ENCODE results near the gene PTPRS.

The PTPRS gene

DNA sequence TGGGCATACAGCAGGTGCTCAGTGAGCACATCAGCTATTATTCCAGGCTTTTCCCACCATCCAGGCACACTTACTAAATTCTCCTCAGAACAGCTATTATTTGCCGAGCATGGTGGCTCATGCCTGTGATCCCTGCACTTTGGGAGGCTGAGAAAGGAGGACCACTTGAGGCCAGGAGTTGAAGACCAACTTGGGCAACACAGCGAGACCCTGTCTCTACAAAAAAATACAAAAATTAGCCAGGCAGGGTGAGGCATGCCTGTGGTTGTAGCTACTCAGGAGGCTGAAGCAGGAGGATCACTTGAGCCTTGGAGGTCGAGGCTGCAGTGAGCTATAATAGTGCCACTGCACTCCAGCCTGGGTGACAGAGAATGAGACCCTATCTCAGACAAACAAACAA is 35.4 kb downstream of the PTPRS start:
- no peak for DNase-seq

DNA sequence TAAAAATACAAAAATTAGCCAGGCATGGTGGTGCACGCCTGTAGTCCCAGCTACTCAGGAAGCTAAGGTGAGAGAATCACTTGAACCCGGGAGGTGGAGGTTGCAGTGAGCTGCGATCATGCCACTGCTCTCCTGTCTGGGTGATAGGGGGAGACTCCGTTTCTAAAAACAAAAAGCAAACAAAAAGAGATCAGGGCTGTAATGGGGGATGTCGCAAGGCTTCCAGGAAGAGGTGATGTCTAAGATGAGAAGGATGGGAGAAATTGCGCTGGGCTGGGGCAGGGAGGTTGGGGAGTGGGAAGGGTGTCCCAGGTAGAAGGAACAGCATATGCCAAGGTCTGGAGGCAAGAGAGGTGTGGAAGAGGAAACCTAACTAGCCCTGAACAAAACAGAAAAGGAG is 36.1 kb downstream of the PTPRS start:
- no peak for DNase-seq

DNA sequence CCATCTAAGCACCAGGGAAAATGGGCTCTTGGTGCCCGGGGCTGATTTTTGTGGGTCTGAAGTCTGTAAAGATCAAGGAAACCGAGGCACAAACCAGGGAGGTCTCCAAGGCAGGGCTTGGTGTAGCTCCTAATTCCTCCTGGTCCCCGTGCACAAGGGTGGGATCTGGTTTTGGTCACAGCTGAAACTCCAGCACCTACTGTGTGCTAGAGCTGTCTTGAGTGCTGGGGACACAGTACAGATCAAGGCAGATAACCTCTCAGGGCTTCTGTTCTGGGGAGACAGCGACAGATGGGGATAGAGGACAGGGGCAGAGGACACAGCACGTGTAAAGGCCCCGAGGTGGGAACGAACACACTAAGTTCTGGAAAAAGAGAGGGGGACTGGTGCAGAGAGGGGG is 37.4 kb downstream of the PTPRS start:
- no peak for DNase-seq

DNA sequence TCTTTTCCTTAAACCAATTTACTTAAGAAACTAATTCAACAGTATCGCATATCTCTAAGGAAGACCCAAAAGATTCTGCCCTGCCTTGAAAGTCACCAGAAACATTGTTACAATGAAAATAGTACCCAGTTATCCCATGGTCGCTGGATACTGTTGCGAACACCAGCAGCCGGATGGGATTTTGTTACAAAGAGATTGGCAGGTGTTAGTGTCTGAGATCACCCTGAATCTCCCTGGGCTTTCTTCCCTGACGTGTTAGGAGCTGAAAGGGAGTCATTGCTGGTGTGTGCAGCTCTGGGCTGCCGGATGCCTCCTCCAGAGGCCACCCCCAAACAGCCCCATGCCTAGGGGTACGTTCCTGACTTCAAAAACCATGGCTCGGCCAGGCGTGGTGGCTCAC is 38.2 kb downstream of the PTPRS start:
- no peak for DNase-seq

DNA sequence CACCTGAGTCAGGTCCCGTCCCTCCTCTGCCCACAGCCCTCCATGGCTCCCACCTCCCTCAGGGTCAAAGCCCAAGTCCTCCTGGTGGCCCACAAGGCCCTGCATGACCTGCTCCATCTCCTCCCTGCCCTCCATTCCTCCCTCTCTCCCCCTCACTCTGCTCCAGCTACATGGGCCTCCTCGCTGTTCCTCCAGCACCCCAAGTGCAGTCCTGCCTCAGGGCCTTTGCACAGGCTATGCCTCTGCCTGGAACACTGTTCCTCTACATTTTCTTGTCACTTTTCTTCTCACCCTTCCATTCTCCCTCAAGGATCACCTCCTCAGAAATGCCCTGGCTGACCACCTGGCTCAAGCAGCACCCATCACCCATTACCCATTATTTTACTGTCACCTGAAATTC is 41.5 kb downstream of the PTPRS start:
- no peak for DNase-seq

DNA sequence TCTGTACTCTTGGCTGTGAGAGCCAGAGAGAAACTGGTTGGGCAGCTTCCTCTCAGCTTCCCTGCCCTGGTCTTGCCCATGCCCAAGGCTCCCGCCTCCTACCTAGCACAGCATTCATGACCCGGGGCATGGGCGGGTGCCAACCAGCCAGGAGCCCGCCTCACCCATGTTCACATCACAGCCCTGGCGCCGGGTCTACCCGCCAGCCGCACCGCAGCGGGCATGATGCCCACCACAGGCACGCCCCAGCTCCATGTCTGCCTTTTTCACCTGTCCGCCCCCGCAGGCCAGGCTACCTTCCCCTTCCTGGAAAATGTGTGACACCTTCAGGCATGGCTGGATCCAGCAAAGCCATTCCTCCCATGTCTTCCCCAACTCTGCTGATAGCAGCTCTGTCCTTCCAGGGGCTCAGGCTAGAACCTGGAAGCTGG is 42.1 kb downstream of the PTPRS start:
- DNase-seq, result peak; percentile 65

DNA sequence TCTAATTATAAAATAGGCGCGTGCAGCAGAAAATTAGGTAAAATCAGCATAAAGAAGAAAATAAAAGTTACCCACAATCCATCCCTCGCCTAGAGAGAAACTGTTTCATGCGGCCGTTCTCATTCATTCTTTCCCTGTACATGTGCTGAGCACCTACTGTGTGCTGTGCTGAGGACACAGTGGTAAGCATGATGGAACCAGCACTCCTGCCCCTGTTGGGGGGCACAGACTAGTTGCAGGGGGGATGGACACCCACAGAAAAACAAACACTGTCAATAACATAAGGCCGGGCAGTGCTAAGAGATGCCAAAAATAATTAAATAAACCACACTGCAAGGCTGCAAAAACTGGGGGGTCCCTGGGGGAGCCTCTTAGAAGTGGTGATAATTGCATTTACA is 43.3 kb downstream of the PTPRS start:
- DNase-seq, result no peak

DNA sequence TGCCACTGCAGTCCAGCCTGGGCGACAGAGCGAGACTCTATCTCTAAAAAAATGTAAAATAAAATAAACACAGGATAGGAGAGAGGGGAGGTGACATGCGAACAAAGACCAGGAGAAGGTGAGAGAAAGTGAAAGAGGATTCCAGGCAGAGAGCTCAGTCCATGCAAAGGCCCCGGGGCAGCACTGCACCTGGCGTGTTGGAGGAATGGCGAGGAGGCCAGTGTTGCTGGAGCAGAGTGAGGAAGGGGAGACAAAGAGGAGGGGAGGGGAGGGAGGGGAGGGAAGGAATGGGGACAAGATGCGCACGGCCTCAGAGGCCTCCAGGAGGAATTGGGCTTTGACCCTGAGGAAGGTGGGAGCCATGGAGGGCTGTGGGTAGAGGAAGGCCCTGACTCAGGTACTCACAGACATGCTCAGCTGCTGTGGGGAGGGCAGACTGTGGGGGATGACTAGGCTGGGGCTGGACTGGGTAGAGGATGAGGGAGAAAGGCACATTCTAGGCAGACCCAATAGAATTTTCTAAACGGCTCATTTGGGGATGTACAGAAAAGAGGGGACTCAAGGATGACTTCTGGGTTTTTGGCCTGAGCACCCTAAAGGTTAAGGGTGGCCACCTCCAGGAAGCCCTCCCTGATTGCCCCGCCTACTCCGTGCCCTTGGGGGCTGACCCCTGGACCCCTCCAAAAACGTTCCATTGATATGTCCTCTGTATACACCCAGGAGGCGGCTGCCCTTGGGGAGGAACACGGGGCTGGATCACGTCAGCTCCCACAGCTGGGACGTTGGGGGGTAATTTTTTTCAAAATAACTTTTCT is 43.9 kb downstream of the PTPRS start:
- no peak for DNase-seq

DNA sequence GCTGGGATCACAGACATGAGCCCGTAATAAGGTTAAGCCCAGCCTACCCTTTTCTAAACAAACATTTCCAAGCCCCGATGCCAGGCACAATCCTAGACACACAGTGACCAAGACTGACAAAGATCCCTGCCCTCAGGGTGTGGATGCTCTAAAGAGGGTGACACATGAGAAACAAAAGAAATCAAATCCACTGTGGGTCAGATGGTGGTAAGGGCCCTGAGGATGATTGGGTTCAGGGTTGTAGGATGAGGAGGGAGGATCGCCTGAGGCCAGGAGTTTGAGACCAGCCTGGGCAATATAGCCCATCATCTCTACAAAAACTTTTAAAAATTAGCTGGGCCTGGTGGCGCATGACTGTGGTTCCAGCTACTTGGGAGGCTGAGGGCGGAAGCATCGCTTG is 44.6 kb downstream of the PTPRS start:
- no peak for DNase-seq

DNA sequence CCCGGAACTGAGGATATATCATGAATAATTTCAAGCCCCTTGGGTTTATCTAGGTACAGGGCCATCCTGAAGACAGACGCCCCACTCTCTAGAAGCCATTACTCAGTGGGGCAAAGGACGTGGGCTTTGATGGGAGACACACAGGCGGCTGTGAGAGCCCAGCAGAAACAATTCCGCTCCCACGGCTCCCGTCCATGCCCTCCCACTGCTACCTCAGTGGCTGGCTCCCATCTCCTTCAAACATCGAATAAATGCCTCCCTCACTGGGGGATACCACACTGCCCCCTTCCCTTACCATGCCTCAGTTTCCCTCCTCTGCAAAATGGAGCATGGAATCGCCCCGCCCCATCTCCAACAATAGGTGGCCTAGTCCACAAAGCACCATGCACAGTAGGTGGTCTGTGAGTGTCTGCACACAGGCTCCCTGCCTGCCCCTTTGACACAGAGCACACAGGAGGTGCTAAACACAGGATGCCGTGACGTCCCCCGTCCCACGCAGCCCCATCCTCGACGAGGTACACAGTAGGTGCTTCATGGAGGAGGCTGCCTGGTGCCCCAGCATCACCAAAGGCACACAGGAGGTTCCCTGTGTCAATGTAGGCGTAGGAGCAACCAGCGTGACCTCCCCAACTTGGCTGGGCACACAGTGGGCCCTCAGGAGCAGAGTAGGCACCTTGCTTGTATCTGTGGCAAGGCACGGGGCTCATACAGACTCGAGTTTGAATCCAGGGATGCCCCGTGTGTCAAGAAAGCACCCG is 46.0 kb downstream of the PTPRS start:
- no peak for DNase-seq

DNA sequence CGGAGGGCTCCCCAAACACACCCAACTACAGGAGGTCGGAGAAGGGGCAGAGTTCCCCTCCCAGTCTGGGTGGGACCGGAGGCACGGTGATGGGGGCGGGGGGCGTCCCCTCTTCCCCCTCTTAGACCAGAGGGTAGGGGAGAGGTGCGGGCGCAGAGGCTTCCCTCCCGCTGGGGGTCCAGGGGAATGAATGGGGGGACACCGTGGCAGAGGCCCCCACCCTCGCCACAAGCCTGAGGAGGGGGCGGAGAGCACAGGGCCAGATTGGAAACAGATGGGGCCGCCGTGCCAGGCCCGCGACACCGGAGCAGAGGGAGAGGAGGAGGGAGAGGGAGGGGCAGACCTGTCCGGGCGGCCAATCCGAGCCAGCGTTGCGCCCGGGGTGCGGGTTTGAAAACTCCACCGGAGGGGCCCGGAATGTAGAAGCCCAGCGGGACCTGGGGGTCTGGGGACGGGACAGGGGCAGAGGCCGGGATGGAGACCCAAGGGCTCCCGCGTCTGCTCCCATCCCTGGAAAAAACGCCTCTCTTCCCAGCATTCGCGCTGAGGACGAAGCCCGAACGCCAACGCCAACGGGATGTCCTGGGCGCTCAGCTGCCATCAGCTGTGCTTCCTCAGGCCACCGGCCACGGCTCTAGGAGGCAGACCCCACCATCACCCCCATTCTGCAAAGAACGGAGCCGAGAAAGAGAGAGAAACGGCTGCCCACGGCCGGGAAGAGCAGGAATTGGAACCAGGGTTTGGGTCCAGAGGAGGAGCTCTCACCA is 46.8 kb downstream of the PTPRS start:
- DNase-seq, result no peak

DNA sequence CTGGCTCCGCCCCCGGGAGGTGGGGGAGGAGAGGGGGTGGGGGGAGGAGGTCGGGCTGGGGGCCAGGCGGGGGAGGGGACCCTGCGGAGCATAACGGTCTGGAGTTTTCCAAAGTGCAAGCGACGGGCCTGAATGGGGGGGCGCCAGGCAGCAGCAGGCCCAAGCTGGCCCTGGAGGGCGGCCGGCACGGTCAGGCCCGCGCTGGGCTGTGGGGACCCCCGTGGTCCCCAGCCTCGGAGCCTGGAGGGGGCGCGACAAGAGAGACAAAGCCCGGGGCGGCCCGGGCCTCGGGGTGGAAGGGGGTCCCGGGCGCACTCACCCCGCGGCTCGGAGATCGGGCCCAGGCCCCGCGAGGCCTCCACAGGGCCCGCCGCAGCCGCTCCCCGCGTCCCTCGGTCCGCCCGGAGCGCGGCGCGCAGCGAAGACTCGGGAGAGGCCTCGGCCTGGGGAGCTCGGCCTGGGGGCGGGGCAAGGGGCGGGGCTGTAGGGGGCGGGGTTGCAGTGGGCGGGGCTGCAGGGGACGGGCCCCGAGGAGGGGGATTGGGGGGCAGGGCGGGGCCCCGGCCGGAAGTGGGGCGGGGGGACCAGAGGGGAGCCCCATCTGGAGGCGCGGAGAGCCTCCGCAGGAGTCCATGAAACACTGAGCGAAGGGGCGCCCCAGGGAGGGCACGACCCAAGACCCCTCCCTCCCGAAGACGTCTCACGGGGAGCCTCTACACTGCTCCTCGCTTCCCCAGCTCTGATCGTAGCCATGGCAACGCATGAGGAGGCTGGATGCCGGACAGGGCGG is 47.6 kb downstream of the PTPRS start:
- DNase-seq, result peak; percentile 36

DNA sequence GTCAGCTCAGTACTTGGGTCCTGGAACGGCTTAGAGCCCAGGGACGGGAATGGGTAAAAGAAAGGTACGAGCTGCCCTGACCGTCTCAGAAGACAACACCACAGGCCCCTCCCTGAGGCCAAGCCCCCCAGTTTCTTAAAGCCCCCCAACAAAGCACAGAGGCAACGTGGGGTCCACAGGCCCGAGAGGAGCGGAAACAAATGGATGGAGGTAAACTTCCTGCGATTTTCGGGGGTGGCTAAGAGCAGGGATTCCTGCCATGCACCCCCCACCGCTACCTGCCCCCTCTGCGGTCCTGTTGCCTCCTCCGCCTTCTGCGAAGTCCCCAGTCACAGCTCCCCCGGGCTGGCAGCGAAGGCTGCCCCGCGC is 48.2 kb downstream of the PTPRS start:
- no peak for DNase-seq

DNA sequence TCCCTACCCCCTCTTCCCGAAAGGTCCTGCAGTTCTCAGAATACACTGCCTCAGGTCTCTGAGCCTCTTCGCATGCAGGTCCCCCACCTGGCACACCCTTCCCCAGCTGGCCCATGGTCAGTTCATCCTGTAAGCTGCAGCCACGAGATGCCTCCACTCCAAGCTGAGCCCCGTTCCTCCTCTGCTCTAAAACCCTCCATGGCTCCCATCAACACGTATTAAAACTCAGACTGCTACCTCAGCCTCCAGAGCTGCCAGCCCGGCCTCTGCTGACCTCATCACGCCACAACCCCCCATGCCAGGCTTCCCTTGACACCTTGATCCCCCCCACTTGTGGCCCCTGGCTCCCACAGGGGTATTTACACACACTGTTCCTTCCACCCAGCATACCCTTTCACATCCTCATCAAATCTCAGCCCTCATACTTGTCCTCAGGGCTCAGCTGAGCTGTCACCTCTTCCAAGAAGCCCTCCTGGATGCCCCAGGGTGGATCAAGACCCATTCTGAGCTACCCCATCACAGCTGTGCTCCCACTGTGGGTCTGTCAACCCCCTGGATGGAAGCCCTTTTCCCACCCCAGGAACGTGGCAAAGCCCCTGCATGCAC is 48.9 kb downstream of the PTPRS start:
- DNase-seq, result no peak
